ENCODE measurements around the gene SYTL2.

SYTL2 gene

GRCh38 chr11:85756401-85757200 lies 54.3 kb downstream of the SYTL2 start:
- DNase-seq, result no peak

GRCh38 chr11:85755701-85756100 lies 55.2 kb downstream of the SYTL2 start:
- no peak for DNase-seq

DNA sequence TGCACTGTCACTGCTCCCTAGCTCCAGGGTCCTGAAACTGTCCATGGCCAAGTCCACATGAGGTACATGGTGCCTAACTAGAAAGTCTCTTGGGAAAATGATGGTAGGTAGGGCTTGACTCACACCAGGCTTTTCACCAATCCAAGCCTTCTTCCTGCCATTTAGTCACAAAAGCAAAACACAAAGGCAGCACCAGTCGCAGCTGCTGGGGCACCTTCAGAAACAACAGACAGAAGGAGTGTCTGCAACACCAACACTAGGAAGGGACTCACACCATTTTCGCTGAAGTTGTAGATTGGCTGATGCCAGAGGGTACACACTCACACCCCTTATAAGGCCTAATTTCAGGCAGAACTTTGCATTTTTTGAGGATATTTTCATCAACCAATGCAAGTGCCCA lies 55.7 kb downstream of the SYTL2 start:
- DNase-seq, result no peak

- DNase-seq, result no peak
Observed at GRCh38 chr11:85752890-85753581, 57.9 kb downstream of the SYTL2 start.

DNA sequence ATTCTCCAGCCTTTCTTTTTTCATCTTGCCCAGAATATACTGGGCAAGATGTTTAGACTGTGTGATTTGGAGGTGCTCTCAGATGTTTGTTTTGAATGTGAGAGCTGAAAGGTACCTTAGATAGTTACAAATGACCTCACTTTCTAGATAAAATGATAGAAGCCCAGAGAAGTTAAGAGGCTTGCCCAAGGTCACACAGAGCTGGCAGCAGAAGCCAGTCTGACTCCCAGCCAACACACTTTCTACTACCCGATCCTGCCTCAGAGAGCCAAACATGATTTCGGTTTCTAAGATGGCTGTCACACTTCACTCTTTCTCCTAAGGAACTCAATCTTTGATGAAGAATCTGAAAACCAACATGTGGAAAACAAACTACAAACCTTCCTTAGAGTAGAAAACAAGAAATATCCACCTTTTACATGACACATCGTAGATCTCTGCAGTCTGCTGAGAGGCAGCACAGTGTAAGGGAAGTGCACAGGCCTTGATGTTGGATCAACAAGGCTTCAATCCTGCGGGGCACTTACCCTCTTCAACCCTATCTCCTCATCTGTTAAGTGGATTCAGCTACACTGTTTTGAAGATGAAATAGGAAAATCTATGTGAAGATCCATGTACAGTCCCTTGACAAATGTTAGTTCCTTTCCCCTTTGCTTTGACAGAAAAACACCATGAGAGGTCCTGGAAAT lies 58.6 kb downstream of the SYTL2 start:
- no peak for DNase-seq

DNA sequence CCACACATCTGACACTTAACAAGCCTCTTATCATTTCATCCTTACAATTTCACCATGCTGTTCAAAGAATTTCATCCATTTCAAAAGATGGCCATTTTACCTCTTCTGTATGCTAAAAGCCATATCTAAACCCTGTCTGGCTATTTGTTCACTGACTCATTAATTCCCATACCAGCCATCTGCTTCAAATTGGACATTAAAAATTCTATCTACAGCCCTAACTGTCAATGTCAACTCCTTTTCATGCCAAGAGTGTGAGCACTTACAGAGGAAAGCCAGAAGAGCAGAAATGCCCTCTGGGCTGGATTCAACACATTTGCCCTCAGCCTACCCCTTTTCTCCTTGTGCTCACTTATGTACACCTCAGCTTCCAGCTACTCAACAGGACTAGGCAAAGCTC lies 59.2 kb downstream of the SYTL2 start:
- DNase-seq, result no peak

DNA sequence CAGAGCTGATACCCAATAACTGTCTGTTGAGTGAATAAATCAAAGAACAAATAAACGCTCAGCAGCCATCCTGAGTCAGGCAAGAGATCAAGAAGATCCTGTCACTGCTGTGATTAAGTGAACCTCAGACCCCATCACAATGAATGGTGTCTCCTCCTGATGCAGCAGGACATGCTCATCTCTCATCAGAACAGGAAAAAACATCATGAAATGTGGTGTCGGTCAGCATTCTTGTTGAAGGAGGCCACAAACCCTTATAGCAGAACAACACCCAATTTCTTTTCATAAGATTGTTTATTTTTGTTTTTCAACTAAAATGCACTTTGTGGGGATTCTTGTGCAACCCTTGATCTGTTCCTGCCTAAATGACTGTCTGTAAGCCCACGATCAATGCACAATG lies 60.3 kb downstream of the SYTL2 start:
- DNase-seq, result no peak

GRCh38 chr11:85749884-85750283 lies 61.1 kb downstream of the SYTL2 start:
- no peak for DNase-seq

- DNase-seq, result no peak
Observed at GRCh38 chr11:85749287-85749834, 61.6 kb downstream of the SYTL2 start.

DNA sequence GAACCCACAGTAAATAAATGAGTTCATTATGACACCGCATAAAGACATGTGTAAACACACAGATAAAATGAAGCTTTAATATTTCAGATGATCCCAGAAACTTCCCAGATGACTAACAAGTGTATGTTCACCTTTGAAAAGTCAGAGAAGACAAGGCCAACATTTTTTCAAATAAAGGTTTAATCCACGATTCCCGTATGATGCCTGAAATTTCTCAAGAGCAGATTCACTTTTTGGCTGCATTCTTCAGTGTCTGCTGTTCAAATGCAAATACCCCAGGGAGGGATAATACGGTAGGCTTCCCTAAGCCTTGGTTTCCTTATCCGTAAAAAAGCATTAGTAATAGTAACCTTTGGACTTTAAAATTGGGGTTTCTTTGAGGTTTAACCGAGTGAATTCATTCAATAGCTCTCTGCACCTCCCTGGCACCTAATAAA lies 62.5 kb downstream of the SYTL2 start:
- no peak for DNase-seq

GRCh38 chr11:85746670-85747069 lies 64.3 kb downstream of the SYTL2 start:
- no peak for DNase-seq

GRCh38 chr11:85745626-85746025 lies 65.3 kb downstream of the SYTL2 start:
- no peak for DNase-seq

DNA sequence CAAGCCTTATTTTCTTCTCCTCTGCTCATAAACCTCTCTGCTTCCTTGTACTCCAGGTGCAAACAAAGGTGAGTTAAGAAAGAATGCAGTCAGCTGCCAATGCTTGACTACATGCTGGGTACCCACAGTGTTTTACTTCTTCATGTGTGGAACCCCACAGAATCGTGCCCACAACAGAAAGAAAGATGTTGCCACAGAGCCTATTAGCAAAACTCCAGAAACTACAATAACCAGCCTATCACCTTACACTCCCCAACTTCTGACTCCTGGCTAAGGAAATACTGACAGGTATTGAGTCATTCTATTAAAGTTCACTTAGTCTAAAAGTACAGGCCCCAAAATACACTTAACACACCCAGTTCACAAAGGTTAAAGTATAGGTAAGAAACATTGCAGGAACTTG lies 68.1 kb downstream of the SYTL2 start:
- no peak for DNase-seq

DNA sequence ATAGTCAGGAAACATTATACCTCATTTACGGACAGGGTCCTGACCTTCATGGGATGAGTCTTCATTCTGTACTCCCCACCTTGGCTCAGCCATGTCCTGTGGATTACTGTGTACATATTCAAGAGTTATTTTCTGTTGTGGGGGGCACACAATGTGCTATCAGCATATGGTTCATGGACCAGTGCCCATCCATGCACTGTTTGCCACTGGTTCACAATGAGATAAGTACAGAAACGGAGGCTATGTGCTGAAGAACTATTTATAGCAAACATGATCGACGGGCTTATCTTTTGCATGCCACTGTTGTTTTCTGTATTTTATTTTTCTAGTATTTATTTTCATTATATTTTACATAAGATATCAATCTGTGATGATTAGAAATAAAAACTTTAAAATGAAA lies 68.6 kb downstream of the SYTL2 start:
- DNase-seq, result no peak

DNA sequence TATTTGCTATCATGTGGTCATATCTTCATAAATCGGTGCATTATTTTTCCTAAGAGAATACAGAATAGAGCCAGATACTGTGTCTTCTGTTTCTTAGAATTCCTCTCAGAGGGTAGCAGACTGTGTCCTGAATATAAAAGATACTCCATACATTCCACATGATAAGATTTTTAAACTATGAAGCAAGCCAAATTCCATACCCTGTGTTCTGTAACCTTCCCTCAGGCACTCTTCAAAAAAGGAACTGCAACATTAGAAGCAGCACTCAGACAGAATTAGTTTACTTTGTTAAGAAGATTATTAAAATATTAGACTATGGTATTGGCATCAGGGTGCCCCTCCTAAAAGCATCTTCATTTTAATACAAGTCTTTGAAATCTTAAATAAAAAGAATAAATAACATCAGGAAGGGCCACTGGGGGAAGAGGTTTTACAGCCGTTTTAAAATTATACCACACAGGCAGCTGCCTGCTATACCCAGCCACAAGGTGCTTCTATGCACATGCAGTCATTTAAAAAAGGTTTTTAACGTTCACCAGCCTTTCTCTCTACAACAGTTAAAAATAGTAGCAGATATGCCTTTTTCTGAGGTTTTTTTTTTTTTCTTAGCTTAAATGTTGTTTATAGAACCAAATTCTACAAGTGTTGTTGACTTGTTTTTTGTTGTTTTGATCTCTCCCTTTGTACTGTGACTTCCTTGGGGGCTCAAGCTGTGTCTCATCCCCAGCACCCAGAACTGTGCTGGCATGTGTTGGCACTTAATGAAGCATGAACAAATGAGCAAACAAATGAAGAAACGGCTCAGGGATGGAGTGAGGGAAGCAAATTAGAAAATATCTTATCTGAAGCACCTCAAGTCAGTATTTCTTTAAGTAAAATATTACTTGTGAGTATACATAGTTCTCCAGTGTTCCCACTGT lies 70.2 kb downstream of the SYTL2 start:
- no peak for DNase-seq

DNA sequence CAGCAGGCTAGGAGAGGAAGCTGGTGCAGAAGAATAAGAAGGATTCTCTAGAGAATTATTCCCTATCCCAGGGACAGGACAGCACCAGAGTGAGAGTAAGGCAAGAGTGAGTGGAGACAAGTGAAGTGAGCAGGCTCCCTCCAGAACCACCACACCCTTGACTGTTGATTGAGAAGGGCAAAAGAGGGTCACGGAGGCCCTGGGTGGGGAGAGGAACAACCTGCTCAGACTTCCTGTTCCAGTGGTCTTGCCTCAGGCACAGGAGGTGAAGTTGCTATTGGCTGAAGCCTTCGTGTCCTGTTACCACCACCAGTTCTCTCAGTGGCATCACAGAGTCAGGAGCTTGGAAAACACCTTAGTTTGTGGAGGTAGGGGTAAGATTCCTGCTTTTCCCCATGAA lies 73.2 kb downstream of the SYTL2 start:
- no peak for DNase-seq

DNA sequence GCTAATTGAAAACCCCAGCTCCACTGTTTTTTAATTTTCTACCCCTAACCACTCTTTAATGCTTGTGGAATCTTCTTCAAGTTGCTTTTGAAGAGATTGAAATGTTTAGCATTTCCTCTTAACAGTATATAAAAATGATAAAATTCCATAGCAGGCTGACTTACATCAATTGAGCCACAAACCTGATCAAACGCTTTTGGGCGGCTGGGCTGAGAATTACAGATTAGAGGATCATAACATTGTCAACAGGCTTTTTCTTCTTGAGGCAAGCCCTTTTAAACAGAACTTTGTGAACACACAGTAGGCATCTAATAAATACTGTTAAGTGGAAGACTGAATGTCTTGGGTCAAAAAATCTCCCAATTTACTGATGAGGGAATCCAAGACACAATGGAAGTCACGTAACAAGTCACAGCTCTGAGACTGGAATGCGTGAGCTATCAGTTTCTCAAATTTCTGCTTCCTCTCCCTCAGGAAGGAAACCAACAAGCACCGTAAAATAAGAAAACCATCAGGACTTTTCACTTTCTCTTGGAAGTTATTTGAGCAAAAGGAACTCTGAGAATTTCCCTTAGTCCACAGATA lies 75.0 kb downstream of the SYTL2 start:
- DNase-seq, result no peak

- no peak for DNase-seq
Observed at GRCh38 chr11:85732965-85733364, 78.0 kb downstream of the SYTL2 start.

GRCh38 chr11:85726381-85726780 lies 84.6 kb downstream of the SYTL2 start:
- no peak for DNase-seq

- DNase-seq, result no peak
Observed at GRCh38 chr11:85725510-85726258, 85.3 kb downstream of the SYTL2 start.

- no peak for DNase-seq
Observed at GRCh38 chr11:85724748-85725465, 86.0 kb downstream of the SYTL2 start.
